Calu3 (cell line): ENCODE measurements around the gene TAL1. TPM values are rescaled to one million over a fixed set of nuclear protein-coding genes. Genes with fewer than 3 reads are reported as not detected.

ENCODE experiments used
- BruUV-seq: library from RNA; stranded (reverse); fragments of 400-500 nt; replicated peaks from 2 replicates; lab custom pipeline; 2021; lab: Mats Ljungman, UMichigan
- CTCF ChIA-PET: fragments of 300-600 bp; sonication (Branson Sonifier 250); formaldehyde crosslinking; loops from one replicate; lab custom pipeline; 2022; ENCODE audit warnings: antibody characterized with exemption; lab: Charles Lee
- DNase-seq: peaks from one replicate; pipeline ENCODE4 v3.0.0; 2022
- H3K27ac Mint-ChIP-seq: one replicate; pipeline ENCODE4 v1.8.0; 2022; ENCODE audit warnings: mixed read lengths; ENCODE audit not compliant: unreplicated experiment
- H3K27me3 Mint-ChIP-seq: one replicate; pipeline ENCODE4 v1.8.0; 2022; ENCODE audit warnings: mixed read lengths; ENCODE audit not compliant: unreplicated experiment
- H3K36me3 Mint-ChIP-seq: one replicate; pipeline ENCODE4 v1.8.0; 2022; ENCODE audit warnings: mild to moderate bottlenecking, moderate library complexity, mixed read lengths; ENCODE audit not compliant: insufficient read depth, unreplicated experiment
- H3K4me1 Mint-ChIP-seq: one replicate; pipeline ENCODE4 v1.8.0; 2022; ENCODE audit warnings: mild to moderate bottlenecking, low read depth, mixed read lengths; ENCODE audit not compliant: unreplicated experiment
- H3K4me3 Mint-ChIP-seq: one replicate; pipeline ENCODE4 v1.8.0; 2022; ENCODE audit warnings: mild to moderate bottlenecking, low read depth, moderate library complexity, mixed read lengths; ENCODE audit not compliant: unreplicated experiment
- H3K9me3 Mint-ChIP-seq: one replicate; pipeline ENCODE4 v1.8.0; 2022; ENCODE audit warnings: low read depth, mixed read lengths; ENCODE audit not compliant: unreplicated experiment
- CTCF ChIP-seq: fragments of 200-600 bp; IDR thresholded peaks from one replicate; pipeline ENCODE4 v1.8.0; 2022; ENCODE audit warnings: antibody characterized with exemption; ENCODE audit not compliant: unreplicated experiment
- intact Hi-C: fragments of 100-400 bp; cut with micrococcal nuclease; formaldehyde crosslinking; loops from one replicate; pipeline ENCODE4 v1.10.0; 2022; ENCODE audit not compliant: unreplicated experiment
- total RNA-seq: library from RNA; stranded (reverse); gene quantifications from 2 replicates; pipeline ENCODE4 v1.2.3, GENCODE V29; 2022

Gene TAL1
- total RNA-seq, 1 experiment from 2014 or later: not detected

GRCh38 chr1:47238935-47239592 is 7.0 kb upstream of the TAL1 start:
- H3K27me3 Mint-ChIP-seq: peaks cover 16% of the 10 kb centered on the region

DNA sequence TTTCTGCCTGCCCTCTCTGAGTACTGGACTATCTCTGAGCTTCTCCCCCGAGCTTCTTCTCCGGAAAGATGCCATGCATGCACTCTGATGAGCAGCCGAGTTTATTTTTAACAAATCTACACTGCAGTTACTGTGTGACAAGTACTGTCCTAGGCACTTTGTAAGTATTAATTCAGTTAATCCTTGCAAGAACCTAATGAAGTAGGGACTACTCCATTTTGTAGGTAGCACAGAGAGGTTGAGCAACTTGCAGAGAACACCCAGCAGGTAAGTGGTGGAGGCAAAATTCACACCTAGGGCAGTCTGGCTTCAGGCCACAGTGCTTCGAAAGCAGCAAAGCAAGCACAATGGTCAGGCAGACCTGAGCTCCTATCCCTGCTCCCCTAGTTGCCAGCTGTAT is 3.8 kb upstream of the TAL1 start:
- BruUV-seq: no TSS peak
- H3K4me1 Mint-ChIP-seq: peaks cover 16% of the 10 kb centered on the region
- no peak overlapping the region for H3K27ac Mint-ChIP-seq
- no peaks in the 10 kb centered on the region for H3K9me3 Mint-ChIP-seq
- intact Hi-C loops: no loop called here
- TF ChIP-seq CTCF: no peak
- H3K27me3 Mint-ChIP-seq: no peaks in the 10 kb centered on the region
- H3K4me3 Mint-ChIP-seq: no peak overlapping the region
- CTCF ChIA-PET: interaction anchor here (0.6 kb wide), 1 partner anchor 35 kb away, joined by 7 read pairs; no protein-coding TSS in a partner anchor
- H3K36me3 Mint-ChIP-seq: no peaks in the 10 kb centered on the region
- no peak for DNase-seq

More at GRCh38 chr1:47238935-47239592, 7.0 kb upstream of the TAL1 start:
- peaks cover 8% of the 10 kb centered on the region for H3K4me1 Mint-ChIP-seq
- no peaks in the 10 kb centered on the region for H3K36me3 Mint-ChIP-seq
- no peak for TF ChIP-seq CTCF
- intact Hi-C loops: no loop called here
- DNase-seq: no peak
- H3K9me3 Mint-ChIP-seq: no peaks in the 10 kb centered on the region
- CTCF ChIA-PET: interaction anchor here (0.7 kb wide), 1 partner anchor 60 kb away, joined by 4 read pairs; no protein-coding TSS in a partner anchor
- no peak overlapping the region for H3K27ac Mint-ChIP-seq
- no TSS peak for BruUV-seq
- no peak overlapping the region for H3K4me3 Mint-ChIP-seq

DNA sequence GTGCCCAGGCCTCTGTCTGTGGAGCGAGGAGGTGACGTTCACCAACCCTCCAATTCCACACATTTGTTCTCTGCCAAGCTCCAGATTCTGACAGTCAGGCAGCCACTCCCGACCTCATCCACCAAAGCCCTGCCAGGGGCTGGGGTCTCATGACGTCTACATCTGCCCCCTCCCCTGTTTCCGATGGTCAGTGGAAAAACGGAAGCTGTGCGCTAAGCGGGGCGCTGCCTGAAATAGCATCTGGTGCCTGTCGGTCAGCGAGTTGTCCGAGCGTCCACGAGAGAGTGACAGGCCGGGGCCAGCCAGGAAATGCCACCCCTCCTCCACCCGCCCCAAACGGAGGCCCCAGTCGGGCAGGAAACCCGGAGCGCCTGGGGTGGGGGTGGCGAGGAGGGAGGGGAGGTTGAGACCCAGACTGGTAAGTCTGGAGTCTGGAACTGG is 3.2 kb upstream of the TAL1 start:
- BruUV-seq: no TSS peak

GRCh38 chr1:47233186-47233585 is 1.2 kb upstream of the TAL1 start:
- H3K36me3 Mint-ChIP-seq: no peaks in the 10 kb centered on the region
- no peaks in the 10 kb centered on the region for H3K9me3 Mint-ChIP-seq
- no peak overlapping the region for H3K4me3 Mint-ChIP-seq
- no peak overlapping the region for H3K27ac Mint-ChIP-seq
- H3K4me1 Mint-ChIP-seq: peaks cover 7% of the 10 kb centered on the region
- intact Hi-C loops: no loop called here
- BruUV-seq: no TSS peak
- no peak for DNase-seq
- TF ChIP-seq CTCF: no peak
- CTCF ChIA-PET: no interaction called here
- no peaks in the 10 kb centered on the region for H3K27me3 Mint-ChIP-seq

More for the DNA sequence above, 3.2 kb upstream of the TAL1 start:
- H3K4me3 Mint-ChIP-seq: no peak overlapping the region
- no peak overlapping the region for H3K27ac Mint-ChIP-seq
- peaks cover 16% of the 10 kb centered on the region for H3K4me1 Mint-ChIP-seq
- intact Hi-C loops: no loop called here
- no peak for TF ChIP-seq CTCF
- H3K27me3 Mint-ChIP-seq: no peaks in the 10 kb centered on the region
- H3K36me3 Mint-ChIP-seq: no peaks in the 10 kb centered on the region
- no peak for DNase-seq
- CTCF ChIA-PET: interaction anchor here (0.6 kb wide), 1 partner anchor 35 kb away, joined by 7 read pairs; no protein-coding TSS in a partner anchor
- no peaks in the 10 kb centered on the region for H3K9me3 Mint-ChIP-seq
